GM18505 (cell line): Measurements from ENCODE around the gene RMDN2.

ENCODE experiments used
- ATAC-seq: cut with Tn5 transposase; IDR thresholded peaks from one replicate; pipeline ENCODE4 v1.9.1; 2021; ENCODE audit not compliant: unreplicated experiment
- POLR2A ChIP-seq: IDR thresholded peaks from 4 replicates; pipeline ENCODE4 v1.6.1; 2011; ENCODE audit warnings: borderline replicate concordance; ENCODE audit not compliant: insufficient read depth, insufficient read length; ENCODE audit errors: extremely low read depth

The RMDN2 gene

DNA sequence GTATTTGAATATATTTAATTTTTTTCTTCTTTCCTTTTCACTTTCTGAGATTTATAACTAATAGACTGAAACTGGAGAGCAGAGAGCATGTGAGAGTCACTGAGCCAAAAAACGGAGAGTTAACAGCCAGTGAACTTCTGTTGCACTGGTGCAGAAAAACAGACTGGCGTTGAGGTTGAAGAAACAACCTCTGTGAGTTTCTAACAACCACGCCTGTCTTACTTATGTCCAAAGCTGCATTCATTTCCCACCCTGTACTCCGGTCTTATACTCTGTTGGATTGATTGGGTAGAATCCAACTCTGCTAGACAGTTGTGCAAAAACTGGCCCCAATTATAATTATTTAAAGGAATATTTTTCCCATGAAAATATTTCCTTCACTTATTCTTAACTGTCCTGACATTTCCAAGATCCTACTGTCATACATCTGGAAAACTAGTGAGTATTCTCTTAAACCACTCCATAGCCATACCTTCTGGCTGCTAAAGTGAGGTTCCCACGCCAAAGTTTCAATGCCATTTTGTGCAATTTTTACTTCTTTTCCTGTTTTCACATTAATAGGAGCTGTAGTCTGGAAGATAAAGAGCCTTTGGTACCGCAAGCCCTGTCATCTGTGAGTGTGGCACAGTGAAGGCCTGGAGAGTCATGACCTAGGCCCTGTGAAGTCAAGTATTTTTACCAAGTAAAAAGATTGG, 141.5 kb downstream of the RMDN2 start:
- no peak for TF ChIP-seq POLR2A
- ATAC-seq, result no peak
